Measurements from ENCODE around the gene CASP5.
"Not testable (repeated sequence)": the region's sequence is repeated elsewhere in the genome, so short reads cannot be mapped to it uniquely, and the experiment has no call there.

CASP5 gene

DNA sequence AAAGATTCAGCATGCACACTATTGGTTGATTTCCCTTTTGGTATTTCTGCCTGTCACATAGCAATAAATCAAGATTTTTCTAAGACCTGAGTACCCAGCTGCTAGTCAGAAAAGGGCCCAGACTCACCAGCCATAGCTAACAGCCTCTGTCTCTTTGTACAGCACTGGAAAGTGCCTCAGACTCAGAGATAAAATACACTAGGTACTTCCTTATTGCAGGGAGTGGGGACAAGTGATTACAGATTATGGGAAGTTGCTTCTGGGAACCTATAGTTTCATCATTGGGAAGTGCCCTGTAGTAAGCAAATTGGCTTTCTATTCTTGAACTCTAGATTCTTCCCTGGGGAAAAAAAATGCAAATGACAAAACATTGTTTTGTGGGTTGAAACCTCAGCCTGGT is at the start of gene CASP5:
CASP5 (minus strand) TSS at position 166 of the 400 bp plus-strand sequence; CDS start at position 134, 32 bp downstream.
- no peak for DNase-seq (ENCODE audit: low read depth in 2 of 2)

DNA sequence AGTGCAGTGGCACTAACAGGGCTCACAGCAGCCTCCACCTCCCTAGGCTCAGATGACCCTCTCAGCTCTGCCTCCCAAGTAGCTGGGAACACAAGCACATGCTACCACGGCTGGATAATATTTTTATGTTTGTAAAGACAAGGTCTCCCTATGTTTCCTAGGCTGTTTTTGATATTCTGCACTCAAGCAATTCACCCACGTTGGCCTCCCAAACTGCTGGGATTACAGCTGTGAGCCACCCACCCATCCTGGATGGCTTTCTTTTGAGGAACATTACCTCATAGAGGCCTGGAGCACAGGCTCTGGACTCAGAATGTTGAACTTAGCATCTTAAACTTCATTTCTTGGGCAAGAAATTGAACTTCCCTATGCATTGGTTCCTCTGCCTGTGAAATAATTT is 49.1 kb upstream of the CASP5 start:
- not testable (repeated sequence) for DNase-seq (ENCODE audit: low read depth in 2 of 2)

- no peak for DNase-seq (ENCODE audit: low read depth in 2 of 2)
Observed at GRCh38 chr11:105071089-105071732, 48.2 kb upstream of the CASP5 start.

DNA sequence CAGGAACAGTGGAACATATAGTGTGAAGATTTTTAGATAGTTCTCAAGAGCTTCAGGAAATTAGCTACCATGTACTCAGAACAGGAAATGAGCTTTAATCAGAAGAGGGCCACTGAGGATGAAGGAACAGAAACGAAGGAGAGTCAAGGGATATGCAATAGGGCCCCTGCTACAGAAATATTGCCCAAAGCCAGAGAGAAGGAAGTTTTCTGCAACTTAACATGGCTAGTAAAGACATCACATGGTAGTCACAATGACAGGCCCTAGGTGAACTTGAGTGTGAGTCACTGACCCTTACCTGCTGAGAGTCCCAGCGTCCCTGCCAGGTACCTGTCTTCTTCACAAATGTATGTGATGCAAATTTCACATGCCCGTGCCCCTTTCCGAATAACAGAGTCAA is 47.3 kb upstream of the CASP5 start:
- DNase-seq (ENCODE audit: low read depth in 2 of 2), result no peak

DNA sequence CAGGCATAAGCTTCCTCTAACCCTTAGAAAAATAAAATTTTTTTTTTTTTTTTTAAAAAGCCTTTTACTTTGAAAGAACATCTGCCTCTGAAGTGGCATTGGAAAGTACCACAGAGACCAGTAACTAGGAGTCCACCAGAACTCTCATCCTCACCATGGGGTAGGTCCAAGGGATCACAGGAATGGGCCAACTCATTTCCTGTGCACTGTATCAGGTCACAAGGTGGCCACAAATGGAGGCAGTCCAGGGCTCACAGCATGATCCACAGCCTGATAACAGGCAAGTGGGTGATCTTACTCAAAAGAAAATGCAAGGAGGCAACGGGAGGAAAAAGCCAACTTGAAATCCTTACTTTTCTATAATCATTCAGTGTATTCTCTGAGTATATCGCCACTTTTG is 46.8 kb upstream of the CASP5 start:
- DNase-seq (ENCODE audit: low read depth in 2 of 2), result not testable (repeated sequence)

- DNase-seq (ENCODE audit: low read depth in 2 of 2), result not testable (repeated sequence)
Observed at GRCh38 chr11:105063245-105063941, 40.4 kb upstream of the CASP5 start.

- DNase-seq (ENCODE audit: low read depth in 2 of 2), result no peak
Observed at GRCh38 chr11:105057432-105057831, 34.5 kb upstream of the CASP5 start.

DNA sequence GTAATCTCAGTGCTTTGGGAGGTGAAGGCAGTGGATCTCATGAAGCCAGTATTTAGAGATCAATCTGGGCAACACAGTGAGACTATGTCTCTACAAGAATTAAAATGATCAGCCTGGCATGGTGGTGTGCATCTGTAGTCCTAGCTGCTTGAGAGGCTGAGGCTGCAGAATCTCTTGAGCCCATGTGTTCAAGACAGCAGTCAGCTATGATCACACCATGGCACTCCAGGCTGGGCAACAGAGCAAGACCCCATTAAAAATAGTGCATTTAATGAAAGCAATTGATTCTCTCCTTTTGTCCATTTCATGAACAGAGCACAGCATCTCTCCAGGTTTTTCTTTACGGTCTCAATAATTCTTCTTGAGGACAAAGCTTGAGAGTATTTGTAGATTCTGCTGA is 33.5 kb upstream of the CASP5 start:
- DNase-seq (ENCODE audit: low read depth in 2 of 2), result no peak

DNA sequence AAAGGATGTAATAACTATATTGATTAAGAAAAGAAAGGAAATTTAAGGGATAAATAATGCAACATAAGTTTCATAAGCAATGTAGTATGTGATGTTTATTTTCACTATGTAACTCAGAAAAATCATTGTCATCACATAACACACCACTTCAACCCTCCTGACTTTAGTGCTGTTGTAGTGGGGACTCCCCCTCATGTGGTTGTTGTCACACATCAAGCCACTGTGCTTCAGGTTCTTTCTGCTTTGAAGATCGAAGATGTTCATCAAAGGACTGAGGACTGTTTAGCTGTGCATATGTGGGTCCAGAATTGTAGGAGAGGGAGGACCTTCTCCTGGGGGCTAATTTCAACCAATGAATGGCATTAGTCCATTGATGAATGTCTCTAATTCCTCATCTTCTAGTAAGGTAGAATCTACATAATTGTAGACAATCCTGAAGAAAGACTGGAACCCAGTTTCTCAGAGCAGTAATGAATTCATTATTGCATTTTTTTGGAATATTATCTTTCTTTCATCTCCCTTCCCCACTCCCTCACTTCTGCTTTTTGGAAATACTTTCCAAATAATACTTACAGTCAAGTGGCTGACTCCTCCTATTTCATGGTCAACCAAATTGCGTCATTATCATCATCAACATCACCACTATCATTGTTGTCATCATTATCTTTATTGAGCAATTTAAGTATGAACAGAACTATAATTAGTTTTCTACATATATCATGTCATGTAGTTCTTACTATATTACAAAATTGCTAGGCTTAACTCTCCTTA is 31.9 kb upstream of the CASP5 start:
- no peak for DNase-seq (ENCODE audit: low read depth in 2 of 2)

GRCh38 chr11:105052487-105052886 is 29.5 kb upstream of the CASP5 start:
- no peak for DNase-seq (ENCODE audit: low read depth in 2 of 2)

DNA sequence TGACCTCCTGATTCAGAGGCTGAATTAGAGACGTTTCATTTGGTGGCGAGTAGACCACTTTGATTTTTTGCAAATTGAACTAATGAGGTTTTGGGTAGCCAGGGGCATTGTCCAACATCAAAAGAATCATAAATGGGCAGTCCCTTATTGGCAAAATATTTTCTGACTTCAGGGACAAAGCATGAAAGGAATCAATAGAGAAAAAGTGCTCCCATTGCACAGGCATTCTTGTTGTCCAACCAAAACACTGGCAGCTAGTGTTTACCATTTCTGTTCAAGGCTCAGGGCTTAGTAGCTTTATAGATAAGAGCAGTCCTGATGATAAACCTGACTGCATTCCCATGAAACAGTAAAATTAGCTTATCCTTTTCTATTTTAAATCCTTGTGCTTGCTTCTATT is 28.6 kb upstream of the CASP5 start:
- no peak for DNase-seq (ENCODE audit: low read depth in 2 of 2)

DNA sequence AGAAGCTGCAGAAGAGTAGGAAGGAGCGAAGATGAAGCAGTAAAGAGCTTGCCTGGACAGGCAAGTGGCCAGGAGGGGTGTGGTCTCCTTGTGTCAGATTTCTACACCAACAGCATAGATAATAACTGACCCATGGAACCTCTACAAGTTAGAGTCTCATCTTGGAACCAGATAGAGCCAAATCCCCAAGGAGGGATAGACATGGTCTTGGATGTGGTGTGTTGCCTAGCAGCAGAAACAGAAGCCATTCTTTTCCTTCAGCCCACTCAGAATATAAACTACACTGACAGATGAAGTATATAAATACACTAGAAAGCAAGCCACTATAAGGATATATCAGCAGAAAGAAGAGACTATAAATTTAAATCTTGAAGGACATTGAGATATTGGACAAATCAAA is 26.5 kb upstream of the CASP5 start:
- no peak for DNase-seq (ENCODE audit: low read depth in 2 of 2)

DNA sequence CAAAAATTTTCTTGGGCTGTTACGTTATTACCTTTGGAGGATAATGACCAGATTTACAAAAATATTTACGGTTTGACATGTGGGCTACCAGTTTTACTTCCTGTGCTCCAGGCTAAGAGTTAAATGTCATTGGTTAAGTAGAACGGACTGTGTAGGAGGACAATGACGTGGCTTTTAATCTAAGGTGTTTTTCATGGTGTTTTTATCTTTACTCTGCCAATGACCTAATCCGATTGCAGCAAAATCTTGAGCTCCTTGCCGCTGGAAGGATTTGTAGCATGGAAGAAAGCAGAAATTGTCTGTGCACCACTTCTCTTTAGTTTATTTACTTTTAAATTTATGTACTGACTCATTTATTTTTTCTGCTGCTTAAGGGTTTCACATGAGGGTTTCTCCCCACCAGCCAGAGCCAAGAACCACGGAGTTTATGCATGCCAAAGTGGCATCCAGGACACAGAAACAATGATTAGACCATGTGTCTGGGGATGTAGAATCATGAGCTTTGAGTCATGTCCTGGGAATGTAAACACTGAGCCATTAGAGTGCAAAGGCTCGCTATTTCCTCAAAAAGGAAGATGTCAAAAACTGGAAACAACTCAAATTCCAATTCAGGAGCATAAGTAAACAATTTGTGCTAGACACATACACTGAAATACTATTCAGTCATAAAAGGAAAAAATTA is 24.1 kb upstream of the CASP5 start:
- DNase-seq (ENCODE audit: low read depth in 2 of 2), result peak; percentile 98

GRCh38 chr11:105045676-105046296 is 22.8 kb upstream of the CASP5 start:
- no peak for DNase-seq (ENCODE audit: low read depth in 2 of 2)

DNA sequence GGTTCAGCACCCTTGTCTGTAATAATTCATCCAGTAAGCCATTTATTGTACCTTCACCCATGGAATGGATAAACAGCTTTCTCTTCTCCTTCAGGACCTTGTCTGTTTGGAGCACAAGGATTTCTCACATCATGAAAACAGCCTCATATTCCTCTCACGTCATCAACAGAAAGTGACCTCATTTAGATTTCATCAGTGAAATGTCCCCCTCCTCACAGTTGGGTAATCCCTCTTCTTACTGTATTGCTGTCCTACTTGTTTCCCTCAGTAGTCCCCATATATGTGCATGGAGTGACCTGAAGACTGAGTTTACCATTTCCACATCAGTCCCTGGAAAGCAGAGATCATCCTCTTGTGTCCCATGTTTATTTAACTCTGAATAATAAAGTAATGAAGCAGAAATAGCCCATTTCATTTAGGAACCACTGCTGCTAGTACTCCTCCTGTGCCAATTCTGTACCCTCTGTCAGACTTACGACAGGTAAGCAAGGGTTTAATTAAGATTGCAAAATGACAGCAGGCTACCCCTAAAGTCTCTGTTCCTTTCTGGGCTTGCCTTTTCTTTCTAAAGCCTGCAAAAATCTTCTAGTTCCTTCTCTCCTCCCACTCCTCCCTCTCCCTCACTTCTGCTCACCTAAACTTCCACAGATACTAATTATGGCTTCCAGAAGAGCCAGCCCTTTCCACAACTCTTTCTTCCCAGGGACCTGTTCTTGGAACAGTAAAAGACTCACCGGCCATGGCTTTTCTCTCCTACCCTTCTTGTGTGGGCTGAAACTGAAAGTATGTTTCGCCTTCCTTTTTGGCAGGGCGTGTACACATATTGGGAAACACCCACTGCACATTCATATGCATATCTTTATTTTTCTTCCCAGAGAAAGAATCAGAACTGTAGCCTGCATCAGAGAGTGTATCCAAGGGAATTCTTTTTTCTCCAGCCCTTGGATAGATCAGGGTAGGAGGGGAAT is 21.9 kb upstream of the CASP5 start, which contains the start of gene CARD16:
CARD16 (minus strand) TSS at position 779 of the 968 bp plus-strand sequence; CDS start at position 741, 38 bp downstream.
- peak; percentile 26 to 27 for DNase-seq (ENCODE audit: low read depth in 2 of 2)

- no peak for DNase-seq (ENCODE audit: low read depth in 2 of 2)
Observed at GRCh38 chr11:105042178-105042577, 19.2 kb upstream of the CASP5 start.

GRCh38 chr11:105040703-105041102 is 17.7 kb upstream of the CASP5 start:
- DNase-seq (ENCODE audit: low read depth in 2 of 2), result no peak

DNA sequence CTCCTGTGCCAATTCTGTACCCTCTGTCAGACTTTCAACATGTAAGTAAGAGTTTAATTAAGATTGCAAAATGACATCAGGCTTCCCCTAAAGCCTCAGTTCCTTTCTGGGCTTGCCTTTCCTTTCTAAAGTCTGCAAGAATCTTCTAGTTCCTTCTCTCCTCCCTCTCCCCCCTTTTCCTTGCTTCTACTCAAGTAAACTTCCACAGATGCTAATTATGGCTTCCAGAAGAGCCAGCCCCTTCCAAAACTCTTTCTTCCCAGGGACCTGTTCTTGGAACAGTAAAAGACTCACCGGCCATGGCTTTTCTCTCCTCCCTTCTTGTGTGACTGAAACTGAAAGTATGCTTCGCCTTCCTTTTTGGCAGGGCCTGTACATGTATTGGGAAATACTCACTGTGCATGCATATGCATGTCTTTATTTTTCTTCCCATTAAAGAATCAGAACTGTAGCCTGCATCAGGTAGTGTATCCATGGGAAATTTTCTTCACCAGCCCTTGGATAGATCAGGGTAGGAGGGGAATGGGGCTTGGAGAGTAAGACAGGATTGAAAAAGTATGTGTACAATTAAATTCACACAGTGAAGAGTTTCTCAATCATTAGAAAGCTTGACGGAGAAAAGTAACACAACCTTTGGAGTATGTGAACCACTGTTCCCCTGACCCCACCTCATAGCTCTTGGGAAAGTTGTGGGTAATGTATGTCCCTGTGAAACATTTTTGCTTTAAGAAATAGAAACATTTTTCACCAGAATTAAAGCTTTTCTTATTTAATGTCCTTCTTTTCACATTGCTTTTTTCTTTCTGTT is 12.0 kb upstream of the CASP5 start, which contains the start of gene CASP1:
CASP1 (minus strand) TSS at position 332 of the 808 bp plus-strand sequence; CDS start at position 301, 31 bp downstream.
- DNase-seq (ENCODE audit: low read depth in 2 of 2), result peak; percentile 67 to 69

DNA sequence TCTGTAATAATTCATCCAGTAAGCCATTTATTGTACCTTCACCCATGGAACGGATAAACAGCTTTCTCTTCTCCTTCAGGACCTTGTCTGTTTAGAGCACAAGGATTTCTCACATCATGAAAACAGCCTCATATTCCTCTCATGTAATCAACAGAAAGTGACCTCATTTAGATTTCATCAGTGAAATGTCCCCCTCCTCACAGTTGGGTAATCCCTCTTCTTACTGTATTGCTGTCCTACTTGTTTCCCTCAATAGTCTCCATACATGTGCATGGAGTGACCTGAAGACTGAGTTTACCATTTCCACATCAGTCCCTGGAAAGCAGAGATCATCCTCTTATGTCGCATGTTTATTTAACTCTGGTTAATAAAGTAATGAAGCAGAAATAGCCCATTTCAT is 11.4 kb upstream of the CASP5 start:
- not testable (repeated sequence) for DNase-seq (ENCODE audit: low read depth in 2 of 2)

All from fibroblast of skin of left quadriceps (primary cell).